ENCODE data around the gene RORB.
A peak's percentile ranks its signal among the peaks of the same experiment; 100 is the strongest.

RORB gene

DNA sequence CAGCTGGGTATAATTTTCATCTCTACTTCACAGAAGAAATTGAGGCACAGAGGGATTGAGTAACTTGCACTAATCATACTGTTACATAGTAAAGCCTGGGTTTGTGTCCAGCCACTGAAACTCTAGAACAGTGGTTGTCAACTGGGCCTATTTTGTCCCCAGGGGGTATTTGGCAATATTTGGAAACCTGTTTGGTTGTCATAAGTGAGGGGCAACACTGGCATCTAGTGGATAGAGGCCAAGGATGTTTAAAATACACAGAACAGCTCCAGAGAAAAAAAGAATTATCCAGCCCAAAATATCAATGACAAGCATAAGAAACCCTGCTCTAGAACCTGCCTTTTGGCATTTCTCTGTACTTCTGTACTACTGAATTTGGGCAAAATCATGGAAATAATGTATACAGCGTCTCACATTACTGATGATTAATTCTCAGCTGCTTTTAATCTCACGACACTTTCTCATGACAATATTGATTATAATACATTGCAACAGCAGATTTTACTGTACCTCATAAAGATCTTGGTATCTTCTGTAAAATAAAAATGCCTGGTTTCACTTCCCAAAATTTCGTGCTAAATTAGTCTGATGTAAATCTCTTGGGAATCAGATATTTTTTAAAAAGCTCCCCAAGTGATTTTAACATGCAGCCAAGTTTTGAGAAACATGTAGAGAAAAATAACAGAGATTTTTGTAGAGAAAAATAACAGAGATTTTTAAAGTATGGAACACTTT lies 112.7 kb downstream of the RORB start:
- DNase-seq: peak in 1 of 2 experiments; percentile 3

DNA sequence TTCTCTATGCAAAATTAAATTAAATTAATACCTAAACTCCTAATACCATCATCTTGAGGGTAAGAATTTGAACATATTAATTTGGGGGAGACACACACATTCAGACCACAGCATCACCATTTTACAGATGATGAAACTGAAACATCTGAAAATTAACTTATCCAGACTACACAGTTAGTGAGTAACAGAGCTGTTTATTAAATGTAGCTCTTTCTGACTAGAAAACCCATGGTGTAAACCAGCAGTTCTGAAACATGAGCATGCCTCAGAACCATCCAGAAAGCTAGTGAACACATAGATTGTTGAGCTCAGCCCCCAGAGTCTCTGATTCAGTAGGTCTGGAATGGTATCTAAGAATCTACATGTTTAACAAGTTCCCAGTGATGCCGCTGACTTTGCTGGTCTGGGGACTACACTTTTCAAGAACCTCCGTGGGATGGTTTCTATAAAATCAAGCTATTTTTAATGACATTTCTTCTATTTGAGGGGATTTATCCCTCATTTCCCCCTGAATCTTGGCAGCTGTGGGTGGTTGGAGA lies 113.5 kb downstream of the RORB start:
- no peak for DNase-seq

DNA sequence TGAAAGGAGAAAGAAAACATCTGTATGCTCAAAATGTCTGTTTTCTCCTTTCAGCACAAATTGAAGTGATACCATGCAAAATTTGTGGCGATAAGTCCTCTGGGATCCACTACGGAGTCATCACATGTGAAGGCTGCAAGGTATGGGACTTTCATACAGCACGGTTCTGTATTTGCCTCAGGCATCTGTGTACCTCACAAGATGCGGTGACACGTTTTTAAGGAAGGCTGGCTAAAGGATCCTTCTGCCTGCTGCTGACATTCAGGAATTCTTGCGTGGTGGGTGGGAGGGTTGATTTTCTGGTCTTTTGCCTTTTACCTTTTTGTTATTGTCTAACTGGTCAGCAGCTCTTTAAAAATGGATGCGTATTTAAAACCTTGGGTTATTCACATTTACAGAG lies 133.1 kb downstream of the RORB start:
- no peak for DNase-seq

DNA sequence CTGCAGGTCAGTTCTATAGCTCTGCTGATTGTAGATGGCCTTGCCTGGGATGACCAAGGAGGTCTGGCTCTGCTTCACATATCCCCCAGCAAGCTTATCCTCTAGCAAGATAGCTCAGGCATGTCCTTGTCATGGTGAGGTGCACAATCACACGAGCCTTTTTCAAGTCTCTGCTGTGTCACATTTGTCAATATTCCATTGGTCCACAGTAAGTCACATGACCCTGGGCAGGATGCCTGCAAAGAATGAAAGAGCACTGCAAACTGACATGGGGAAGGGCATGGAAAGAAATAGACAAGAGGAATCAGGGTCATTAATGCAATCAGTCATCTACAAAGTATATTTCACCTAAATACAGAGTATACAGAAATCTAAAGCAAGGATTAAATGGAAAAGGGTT lies 142.0 kb downstream of the RORB start:
- DNase-seq: no peak

DNA sequence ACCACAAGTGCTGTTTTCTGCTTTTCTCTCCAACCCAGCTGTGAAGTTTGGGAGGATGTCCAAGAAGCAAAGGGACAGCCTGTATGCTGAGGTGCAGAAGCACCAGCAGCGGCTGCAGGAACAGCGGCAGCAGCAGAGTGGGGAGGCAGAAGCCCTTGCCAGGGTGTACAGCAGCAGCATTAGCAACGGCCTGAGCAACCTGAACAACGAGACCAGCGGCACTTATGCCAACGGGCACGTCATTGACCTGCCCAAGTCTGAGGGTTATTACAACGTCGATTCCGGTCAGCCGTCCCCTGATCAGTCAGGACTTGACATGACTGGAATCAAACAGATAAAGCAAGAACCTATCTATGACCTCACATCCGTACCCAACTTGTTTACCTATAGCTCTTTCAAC lies 145.2 kb downstream of the RORB start:
- no peak for DNase-seq

DNA sequence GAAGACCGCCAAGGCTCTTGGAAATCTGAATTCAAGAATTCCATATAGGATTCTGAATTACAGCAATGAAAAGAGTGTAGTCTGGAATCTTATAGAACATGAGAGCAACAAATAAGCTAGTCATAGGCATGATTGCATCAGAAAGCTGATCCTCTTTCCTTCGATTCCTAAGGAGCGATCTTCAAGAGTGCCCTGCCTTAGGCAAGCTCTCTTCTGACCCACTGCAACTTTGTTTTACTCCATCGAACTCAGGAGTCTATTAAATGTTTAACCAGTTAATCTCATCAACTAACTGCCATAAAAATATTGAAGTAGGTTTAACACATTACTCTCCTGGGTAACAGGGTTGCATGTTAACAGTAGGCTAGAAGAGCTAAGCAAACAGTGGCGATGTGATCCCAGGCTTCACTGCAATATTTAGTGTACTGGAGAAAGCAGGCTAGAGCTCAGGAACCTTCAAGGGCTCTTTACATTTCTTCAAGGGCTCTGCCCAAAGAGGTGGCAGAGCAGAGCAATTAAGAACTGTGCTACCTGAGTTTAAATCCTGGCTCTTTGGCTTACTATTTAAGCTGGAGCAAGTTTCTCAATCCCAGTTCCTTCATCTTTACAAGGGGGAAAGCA lies 146.3 kb downstream of the RORB start:
- DNase-seq: no peak

DNA sequence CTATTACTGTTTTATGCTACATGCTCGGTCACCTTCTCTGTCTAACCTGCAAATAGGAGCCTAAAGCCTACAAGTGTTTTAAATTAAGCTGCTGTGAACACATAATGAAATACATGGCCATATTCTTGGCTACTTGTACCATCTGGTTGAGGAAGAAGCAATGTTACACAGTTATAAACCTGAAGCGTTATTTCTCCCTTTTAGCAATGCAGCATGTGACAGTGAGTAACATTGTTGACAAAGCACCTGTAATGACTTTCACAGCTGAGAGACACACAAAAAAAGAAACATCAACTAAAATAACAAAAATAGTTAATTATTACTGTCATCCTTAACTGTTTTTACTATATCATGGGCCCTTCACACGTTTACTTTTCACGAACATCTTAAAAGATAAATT lies 146.9 kb downstream of the RORB start:
- DNase-seq: no peak

DNA sequence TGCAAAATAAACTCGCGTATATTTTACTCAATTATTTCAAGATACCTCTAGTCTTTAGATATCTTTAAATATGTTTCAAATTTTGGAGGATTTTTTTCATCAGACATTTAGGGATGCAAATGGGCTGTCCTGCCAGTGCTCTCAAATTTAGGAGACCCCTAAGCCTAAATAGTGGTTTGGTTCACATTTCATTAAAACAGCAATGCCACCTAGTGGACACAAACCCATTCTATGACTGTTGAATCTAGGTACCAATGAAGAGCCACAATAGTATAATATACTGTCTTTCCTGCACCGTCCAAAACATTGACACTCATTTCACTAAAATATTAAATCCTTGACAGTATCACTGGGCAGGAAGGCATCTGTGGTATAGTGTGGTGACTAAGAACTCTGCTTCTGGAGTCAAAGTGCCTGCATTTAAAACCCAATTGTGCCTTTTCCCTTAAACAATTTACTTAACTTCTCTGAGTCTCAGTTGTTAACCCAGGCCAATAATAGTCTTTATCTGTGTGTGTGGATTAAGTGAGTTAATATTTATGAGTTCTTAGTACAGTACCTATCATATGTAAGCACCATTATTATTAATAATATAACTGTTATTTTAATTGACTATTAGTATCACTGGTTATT lies 148.0 kb downstream of the RORB start:
- peak; percentile 28 to 50 for DNase-seq

DNA sequence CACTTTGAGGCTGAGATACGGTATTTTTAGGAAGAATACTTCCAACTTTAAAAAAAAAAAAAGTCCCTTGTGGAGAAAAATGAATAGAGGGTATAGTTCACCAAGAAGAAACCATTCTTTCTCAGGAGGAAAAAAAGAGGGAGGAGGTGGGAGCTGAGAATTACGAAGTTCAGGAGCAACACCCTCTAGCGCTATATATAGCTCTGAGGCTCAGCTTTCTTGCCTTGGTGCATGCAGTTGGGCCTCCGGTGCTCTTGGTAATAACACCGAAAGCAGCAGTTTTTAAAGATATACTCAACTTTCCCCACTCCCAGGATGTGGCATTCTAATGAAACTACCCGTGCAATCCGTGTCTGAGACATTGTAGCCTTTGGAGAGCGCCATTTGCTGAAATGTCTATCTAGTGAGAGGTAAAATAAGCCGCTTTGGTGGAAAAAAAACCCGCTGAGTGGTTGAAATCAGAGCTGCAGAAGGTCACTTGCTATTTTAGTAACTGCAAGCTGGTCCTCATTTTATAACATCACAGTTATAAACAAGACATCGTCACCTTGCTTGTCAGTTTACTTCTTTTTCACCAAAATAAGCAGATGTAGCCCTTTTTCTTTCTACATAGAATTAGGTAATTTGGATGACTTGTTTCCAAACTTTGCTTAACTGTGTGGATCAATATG lies 156.4 kb downstream of the RORB start:
- no peak for DNase-seq

DNA sequence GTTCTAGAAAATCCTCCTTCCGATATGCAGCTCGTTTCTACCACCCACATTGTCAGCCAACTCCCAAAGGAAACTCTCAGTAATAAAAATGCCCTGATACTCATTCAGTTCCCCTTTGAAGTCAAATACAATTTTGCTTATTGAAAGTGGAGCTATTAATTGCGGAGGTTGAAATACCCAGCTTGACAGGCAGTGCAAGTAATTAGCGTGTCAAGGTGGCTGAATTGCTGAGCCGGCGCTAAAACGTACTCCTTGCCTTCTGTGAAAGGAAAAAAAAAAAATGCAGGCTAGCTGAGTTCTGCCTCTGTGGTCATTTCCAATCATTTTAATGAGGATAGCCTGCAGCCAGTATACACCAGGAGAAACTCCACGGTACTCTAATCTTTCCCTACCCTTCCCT lies 165.5 kb downstream of the RORB start:
- DNase-seq: no peak

DNA sequence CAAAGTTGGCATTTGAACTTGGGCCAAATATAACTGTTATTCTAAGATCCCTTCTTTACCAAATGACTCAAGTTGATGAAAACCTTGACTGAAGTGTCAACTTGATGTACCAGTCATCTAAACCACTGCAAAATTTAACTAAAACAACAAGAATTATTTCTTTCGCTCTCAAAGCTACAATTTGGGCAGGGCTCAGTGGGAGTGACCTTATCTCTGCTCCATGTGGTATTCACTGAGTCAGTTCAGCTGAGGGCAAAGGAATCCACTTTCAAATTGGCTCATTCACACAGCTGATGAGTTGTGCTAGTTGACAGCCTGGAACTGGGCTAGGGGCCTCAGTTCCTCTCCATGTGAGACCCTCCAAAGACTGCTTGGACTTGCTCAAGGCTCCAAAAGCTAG lies 166.3 kb downstream of the RORB start:
- DNase-seq: no peak

DNA sequence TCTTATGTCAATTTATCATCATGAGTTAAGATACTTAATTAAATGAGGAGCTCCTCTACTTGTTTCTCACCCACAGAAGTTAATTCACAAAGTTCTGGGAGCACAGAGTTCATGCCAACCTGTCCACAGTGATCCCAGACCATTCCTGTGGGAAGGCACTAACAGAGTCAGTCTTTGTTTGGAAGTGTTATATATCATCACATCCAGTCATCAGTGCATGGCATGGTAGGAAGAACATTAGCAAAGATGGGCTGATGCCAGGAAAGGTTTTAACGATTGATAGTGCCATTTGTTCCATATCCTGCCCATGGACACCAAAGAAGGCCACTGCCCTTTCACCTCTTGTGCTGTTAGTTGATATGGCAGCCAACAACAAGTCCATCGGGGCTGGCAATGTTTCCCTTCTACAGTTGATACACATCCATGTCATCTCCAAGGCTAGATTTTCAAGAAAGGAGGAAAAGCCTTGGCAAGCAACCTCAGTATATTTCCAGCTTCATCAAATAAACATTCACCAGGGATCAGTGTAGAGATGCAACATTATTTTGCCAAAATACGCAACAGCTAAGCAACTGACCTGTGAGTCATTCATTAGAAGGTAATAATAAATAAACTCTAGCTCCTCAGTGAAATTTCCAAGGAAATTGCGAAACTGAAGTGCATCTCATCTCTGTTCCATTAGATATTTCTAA lies 169.6 kb downstream of the RORB start:
- DNase-seq: no peak

DNA sequence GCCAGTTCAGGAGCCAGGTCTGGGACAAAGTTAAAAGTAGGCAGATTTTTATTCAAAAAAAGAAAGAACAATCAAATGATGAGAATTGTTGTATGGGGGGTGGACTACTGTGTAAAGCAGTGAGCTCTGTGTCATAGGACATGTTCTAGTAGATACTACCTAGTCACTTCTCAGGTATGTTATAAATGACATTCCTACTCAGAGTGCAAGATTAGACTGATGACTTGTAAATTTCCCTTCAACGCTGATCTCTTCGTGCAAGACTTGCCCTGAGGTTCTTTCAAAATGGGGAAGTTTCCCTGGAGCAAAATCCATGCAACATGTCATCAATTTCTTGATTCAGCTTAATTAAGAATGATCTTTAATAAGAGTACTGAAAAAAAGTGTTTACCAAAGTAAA lies 175.1 kb downstream of the RORB start:
- DNase-seq: no peak

DNA sequence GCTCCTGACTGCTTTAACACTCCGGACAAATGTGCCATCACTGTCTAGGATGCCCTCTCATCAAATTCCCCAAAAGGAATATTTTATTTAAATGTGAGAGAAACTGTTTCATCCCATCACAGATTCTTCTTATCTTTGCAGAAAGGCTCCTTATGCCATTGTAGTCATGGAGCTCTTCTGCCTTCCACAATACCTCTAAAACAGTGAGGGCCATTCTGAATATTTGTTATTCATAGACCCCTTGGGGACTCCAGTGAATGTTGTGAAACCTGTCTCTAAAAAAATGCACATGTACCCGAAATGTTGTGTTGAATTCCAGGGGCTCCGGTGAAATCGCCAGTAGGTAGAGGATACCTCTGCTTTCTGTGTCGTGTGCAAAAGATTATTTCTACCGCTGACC lies 176.9 kb downstream of the RORB start:
- DNase-seq: no peak

DNA sequence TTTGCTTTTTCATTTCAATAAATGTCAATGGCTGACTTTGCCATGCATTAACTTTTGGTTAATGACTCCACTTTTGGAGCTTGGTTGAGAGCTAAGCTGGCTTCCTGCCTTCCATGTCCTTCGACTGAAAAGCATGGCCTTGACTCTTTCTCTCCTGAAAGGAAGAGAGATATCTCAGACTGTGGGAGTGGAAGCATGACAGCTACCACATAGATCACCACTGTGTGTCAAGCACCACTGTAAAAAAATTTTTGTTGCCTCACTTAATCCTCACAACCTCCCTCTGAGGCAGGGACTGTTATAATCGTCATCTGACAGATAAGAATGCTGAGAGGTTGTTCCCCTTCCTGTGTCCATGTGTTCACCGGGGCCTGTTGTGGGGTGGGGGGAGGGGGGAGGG lies 184.8 kb downstream of the RORB start:
- DNase-seq: no peak

DNA sequence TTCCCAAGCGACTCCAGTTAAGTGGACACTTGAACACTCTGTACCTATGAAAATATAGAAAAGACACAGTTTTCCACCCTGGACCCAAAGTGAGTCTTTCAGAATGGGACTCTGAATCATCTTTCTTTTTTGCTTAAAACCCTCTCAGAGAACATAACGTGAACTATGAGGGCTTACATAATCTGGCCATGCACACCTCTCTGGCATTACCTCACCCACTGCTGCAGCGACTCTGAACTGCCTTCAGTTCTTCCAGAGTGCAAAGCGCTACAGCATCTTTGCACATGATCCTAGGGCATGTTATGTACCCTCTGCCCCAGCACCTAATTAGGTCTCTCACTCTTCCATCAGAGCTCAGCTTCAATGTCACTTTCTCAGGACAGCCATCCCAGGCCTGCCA lies 186.2 kb downstream of the RORB start:
- DNase-seq: no peak

DNA sequence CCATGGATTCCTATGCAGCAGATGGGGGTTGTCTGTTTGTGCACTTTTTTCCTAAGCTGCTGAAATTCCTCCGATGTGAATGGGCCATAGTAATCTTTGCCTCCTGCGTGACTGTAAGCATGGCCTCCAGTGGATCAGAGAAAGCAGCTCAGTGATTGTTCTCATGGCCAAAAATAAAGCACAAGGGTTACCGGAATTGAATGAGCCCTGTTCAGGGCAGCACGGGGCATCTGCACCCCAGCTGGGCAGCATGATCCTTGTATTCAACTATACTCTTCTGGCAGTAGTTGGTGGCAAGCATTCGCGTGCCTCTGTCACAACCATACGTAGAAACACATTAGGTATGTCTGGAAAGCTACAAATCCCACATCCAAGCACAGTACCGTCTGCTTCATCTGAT lies 193.9 kb downstream of the RORB start:
- no peak for DNase-seq

DNA sequence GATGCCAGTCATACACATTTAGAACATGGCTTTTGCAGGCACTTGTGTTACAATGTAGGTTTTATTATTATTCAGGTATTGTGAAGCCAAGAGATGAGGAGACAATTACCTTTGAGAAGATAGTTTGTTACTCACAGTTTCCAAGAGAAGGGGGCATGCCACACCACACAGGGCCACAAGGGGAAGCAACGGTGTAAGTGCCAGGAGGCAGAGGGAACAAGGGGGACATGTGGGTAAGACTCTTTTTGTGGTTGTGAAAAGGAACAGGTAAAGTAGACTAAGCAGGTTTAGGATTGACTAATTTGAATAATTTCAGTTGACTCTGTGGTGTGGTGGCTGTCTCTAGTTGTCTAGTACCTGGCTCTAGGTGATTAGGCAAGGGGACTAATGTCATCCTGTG lies 199.4 kb downstream of the RORB start:
- DNase-seq: peak in 1 of 2 experiments; percentile 5

DNA sequence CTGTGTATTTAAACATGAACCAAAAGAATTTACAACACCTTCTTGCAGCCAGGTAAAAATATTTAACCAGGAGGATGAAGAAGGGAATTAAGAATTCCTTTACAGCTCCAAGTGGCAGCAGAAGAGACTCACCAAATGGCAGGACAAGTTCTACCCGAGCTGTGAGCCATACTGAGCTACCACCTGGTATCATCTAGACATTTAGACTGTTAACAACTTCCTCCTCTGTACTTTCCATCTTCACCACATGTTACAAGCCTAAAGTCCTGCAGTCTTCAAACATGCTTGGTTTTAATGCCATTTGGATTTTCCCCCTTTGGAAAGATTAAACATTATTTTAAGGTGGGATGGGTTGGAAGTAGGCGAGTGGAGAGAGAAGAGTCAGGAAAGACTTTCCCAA lies 200.4 kb downstream of the RORB start:
- DNase-seq: peak in 1 of 2 experiments; percentile 30

DNA sequence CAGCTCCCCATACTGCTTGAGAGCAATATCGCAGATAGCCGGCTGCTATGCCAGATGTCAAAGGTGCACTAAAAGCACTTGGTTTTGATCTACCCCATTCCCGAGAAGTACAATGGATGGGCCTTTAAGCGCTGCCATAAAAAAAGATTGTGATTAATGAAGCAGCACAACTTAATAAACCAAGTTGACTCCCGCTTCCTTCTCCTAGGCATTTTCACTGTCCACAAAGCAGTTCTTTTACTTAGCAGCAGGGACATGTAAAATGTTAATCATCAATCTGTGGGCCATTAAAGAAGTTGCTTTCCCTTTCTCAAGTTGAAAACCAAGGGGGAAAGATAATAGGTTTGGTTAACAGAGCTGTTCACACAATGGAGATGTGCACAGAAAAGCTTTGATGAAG lies 214.2 kb downstream of the RORB start:
- no peak for DNase-seq

DNA sequence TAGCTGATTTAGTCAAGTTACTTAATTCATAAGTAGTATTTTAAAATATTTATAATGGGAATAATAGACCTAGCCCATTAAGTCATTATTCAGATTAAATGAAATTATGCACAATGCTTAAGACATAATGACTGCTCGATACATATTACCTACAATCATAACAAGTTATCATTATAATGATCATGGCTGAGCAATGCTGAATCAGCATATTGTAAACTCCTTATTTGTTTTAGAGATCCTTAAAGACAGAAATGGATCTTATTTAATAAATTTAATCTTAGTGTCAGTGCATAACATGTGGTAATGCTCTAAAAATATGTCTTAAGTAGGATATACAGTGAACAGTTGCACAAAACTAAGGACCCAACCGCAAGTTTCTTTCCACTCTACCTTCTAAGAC lies 221.6 kb downstream of the RORB start:
- DNase-seq: no peak

DNA sequence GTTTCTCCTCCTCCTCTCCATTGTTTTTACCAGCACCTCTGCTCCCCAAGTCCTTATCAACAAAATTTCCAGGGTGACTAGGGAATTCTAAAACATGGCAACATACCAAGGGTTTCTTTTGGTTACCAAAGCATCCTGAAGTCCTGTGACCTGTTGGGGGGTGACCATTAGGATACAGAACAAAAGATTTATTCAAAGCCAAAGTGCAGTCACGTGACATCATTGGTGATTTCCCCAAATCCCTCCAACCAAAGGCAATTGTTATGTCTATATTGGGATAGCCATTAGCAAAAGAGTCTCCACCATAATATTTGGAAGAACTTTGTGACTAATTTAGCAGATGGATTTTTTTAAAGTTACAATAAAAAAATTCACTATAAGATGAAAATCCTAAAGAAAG lies 222.2 kb downstream of the RORB start:
- no peak for DNase-seq
